ENCODE measurements around the gene CSNK1G1.

DNA sequence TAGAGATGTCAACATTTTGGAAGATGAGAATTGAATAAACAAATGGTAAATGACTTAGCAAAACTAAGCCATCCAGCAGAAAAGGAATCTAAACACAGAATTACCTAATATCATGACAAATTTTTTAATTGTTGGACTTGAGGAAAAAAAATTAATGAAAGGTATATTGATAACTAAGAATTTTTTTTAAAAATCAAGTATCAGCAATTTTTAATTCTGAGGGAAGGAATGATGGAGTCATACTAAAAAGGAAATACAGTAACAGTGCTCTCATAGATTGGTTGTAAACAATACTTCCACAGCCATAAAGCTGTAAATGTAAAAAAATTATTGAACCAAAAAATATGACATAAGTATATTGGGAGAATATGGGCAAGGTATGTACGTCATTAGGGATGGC is 68.0 kb downstream of the CSNK1G1 start:
- TF ChIP-seq EZH2 (IDR thresholded peaks at IDR 0.05; ENCODE audit: insufficient read depth, low read length) = no peak
- TF ChIP-seq CTCF (IDR thresholded peaks at IDR 0.05; ENCODE audit: insufficient read depth, low read depth, low read length) = no peak
